GM12875 (cell line): ENCODE measurements around the gene SASH1.
"Not testable (repeated sequence)": the region's sequence is repeated elsewhere in the genome, so short reads cannot be mapped to it uniquely, and the experiment has no call there.

Experiments used
- H3K4me3 ChIP-seq: one replicate; pipeline ENCODE4 v1.5.1; 2011; ENCODE audit warnings: low read depth, low read length, control low read depth
- CTCF ChIP-seq: IDR thresholded peaks from 2 replicates; pipeline ENCODE4 v1.5.1; 2011; ENCODE audit warnings: low read depth, mild to moderate bottlenecking, control low read depth, inconsistent platforms, low read length, moderate library complexity, borderline replicate concordance; ENCODE audit not compliant: insufficient read depth

Gene SASH1

GRCh38 chr6:148382861-148383260, 40.2 kb downstream of the SASH1 start:
- no peak for TF ChIP-seq CTCF
- H3K4me3 ChIP-seq = no peak overlapping the region

- H3K4me3 ChIP-seq = no peak overlapping the region
- no peak for TF ChIP-seq CTCF
Measured at GRCh38 chr6:148383658-148384368, 41.2 kb downstream of the SASH1 start.

GRCh38 chr6:148385379-148385778, 42.7 kb downstream of the SASH1 start:
- TF ChIP-seq CTCF = no peak
- H3K4me3 ChIP-seq = no peak overlapping the region

GRCh38 chr6:148388521-148388920, 45.9 kb downstream of the SASH1 start:
- no peak for TF ChIP-seq CTCF
- H3K4me3 ChIP-seq = no peak overlapping the region

- no peak overlapping the region for H3K4me3 ChIP-seq
- no peak for TF ChIP-seq CTCF
Measured at GRCh38 chr6:148389086-148389485, 46.4 kb downstream of the SASH1 start.

GRCh38 chr6:148389917-148390316, 47.3 kb downstream of the SASH1 start:
- H3K4me3 ChIP-seq = no peak overlapping the region
- TF ChIP-seq CTCF = no peak

- not testable (repeated sequence) for H3K4me3 ChIP-seq
Measured at GRCh38 chr6:148392127-148392526, 49.5 kb downstream of the SASH1 start.

- H3K4me3 ChIP-seq = no peak overlapping the region
- TF ChIP-seq CTCF = no peak
Measured at GRCh38 chr6:148392671-148393070, 50.0 kb downstream of the SASH1 start.
